Measurements from ENCODE around the gene OTOP1.
A peak's percentile ranks its signal among the peaks of the same experiment; 100 is the strongest.

The OTOP1 gene

DNA sequence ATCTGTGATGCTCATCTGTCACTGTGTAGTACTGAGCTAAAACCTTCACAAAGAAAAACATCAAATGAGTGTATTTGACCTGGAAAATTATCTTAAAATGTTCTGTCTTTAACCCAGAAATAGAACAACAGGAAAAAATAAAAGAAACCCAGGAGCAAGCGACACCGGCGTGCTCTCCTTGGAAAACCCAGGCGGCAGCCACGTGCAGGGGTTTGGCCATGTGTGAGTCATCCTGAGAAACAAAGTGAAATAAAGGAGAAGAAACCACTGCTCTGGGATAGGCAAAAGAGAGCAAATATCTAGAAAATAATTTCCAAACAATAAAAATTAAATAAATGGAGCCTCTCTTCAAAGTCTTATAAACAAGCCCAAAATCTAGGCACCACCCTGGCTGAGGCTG lies 41.3 kb upstream of the OTOP1 start:
- TF ChIP-seq, protein P1, sequence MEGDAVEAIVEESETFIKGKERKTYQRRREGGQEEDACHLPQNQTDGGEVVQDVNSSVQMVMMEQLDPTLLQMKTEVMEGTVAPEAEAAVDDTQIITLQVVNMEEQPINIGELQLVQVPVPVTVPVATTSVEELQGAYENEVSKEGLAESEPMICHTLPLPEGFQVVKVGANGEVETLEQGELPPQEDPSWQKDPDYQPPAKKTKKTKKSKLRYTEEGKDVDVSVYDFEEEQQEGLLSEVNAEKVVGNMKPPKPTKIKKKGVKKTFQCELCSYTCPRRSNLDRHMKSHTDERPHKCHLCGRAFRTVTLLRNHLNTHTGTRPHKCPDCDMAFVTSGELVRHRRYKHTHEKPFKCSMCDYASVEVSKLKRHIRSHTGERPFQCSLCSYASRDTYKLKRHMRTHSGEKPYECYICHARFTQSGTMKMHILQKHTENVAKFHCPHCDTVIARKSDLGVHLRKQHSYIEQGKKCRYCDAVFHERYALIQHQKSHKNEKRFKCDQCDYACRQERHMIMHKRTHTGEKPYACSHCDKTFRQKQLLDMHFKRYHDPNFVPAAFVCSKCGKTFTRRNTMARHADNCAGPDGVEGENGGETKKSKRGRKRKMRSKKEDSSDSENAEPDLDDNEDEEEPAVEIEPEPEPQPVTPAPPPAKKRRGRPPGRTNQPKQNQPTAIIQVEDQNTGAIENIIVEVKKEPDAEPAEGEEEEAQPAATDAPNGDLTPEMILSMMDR (IDR thresholded peaks at IDR 0.05): no peak

DNA sequence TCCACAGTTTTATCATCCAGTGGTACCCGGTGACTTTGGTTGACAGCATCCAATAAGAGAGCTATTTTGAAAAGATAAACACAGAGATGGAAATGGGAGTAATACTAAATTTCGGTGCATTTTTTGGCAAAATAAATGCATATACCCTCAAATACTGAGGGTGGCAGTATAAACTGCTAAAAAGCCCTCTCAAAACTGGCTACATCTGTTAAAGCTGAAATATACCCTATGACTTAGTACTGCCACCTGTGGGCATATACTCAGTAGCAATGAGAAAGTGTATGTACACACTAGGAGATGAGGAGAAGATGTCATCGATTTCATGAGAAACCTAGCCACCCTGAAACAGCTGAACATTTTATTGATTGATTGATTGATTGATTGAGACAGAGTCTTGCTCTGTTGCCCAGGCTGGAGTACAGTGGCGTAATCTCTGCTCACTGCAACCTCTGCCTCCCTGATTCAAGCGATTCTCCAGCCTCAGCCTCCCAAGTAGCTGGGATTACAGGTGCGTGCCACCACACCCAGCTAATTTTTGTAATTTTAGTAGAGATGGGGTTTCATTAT lies 33.5 kb upstream of the OTOP1 start:
- TF ChIP-seq, protein P1 (IDR thresholded peaks at IDR 0.05): peak; percentile 39

DNA sequence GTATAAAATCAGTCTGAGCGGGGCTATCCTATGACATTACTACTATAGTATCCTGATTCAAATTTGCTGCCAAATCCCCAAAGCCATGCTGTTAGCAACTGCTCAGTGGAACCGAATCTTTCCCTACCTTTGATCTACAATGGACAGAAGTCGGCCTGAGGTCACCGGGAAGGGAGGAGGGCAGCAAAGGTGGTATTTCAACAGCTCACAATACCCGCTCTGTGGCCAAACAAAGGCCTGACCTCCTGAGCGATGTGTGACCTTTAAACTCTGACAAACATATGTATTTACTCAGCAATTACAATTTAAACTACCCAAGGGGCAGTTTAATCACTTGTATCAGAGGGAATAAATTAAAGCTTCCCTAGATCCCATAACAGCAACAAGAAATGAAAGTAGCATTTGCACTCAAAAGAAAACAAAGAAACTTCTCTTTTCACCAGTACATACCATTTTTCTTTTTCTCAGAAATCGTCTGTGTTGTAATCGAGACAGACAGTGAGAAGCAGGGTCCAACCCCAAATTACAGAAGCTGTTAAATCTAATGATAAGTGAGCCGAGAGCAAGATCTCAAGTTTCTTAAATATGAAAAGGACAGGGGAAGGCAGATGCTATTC lies 32.9 kb upstream of the OTOP1 start:
- TF ChIP-seq, protein P1 (IDR thresholded peaks at IDR 0.05): no peak

DNA sequence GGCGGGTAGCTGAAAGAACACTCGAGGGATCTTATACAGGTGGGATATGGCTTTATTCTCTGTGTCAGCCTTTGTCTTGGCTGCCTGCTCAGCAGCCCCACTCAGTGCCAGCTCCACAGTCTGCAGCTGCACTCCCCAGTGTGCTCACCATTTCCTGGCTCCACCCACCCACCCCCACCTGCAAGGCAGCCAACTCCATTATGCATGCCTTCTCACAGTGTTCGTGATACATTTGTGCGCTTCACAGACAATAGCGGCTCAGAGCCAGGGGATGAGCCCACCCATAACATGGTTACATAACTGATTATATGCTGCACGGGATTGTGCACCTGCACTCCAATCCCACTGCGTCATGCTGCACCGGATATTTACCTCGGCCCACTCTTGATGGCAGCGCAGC lies 30.1 kb upstream of the OTOP1 start:
- TF ChIP-seq, protein P1 (IDR thresholded peaks at IDR 0.05): no peak

DNA sequence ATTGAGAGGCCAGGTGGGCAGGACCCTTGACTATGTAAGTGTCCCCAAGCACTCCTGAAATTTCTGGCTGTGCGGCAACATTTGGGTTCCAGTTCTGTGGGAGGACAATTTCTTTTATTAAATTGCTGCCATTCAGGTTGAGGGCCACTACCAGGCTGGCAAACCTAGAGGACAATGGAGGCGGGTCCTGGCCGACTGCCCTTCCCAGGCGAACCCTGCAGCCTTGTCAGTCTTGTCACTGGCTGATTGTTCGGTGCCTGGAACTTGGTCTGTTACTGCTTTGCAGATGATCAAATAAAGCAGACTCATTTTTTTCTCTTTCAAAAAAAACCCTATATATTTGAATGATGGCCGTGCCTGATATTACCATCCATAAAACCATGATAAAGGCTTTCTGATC lies 27.9 kb upstream of the OTOP1 start:
- TF ChIP-seq, protein P1 (IDR thresholded peaks at IDR 0.05): no peak

DNA sequence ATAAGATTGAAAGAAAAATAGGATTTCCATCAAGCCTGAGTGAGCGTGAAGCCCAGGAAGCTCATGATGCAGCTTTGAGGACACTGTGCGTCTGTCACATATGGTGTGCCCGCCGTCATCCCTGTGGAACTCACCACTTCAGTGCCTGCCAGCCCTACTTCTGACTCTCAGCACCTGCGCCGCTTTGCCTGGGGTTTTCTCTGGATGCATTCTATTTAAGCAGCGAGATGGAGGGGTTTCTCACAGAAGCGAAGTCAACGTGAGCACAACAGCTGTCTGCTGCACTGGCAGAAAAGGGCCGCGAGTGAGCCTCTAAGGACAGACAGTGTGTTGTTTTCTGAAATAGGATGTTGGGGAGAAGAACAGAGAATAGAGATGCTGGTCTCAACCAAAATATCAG lies 27.5 kb upstream of the OTOP1 start:
- TF ChIP-seq, protein P1 (IDR thresholded peaks at IDR 0.05): no peak

DNA sequence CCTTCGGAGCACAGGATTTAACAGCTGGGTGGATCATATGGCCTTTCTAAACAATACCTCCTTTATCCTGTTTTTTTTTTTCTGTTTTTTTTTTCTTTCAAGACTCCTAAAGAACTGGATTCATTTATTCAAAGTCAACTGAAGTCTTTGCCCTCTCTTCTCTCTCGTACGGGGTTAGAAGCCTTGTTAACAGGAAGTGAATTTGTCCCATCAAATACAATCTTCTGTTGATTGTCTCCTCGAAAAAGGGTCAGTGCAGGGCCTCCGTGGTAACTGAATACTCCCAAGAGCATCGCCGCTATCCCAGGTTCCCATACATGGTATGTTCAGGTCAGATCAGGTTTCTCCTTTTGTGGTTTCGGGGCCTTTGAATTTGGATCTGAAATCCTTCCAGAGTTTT lies 23.1 kb upstream of the OTOP1 start:
- TF ChIP-seq, protein P1 (IDR thresholded peaks at IDR 0.05): no peak

DNA sequence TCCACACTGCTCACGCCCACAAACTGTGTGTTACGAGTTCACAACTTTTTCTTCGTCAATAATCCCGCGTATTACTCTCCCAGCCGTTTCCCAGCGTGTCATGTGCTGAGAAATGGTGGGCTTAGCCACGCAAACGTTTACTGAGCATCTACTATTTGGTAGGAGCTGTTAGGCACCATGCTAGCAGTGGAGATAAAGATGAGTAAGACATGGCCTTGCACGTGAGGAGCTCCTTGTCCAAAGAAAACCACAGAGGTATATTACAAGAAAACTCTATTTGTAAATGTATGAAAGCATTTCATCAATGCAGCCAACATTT lies 22.1 kb upstream of the OTOP1 start:
- TF ChIP-seq, protein P1 (IDR thresholded peaks at IDR 0.05): no peak

All from LNCAP (cell line).